HL-60 (cell line): ENCODE data around the gene TLCD1.

Experiments used
- DNase-seq, 2 experiments: peaks; one replicate each; pipeline ENCODE4 v3.0.0-alpha.2; 2010 to 2020; ENCODE audit warnings: low read depth in 1 of 2, low spot score in 1 of 2
- H3K27ac ChIP-seq: fragments of 250-450 bp; sonication (Bioruptor Pico); replicated peaks from 2 replicates; pipeline ENCODE4 v1.5.1; 2020; ENCODE audit warnings: mild to moderate bottlenecking, moderate library complexity
- H3K27me3 ChIP-seq: fragments of 250-450 bp; sonication (Bioruptor Pico); 2 replicates; pipeline ENCODE4 v1.5.1; 2021; ENCODE audit warnings: mild to moderate bottlenecking, moderate library complexity; ENCODE audit not compliant: insufficient read depth, poor library complexity, severe bottlenecking
- H3K4me3 ChIP-seq: replicated peaks from 2 replicates; pipeline ENCODE4 v1.5.1; 2011; ENCODE audit warnings: mild to moderate bottlenecking, control low read depth, low read length; ENCODE audit not compliant: insufficient read depth
- GABPA ChIP-seq: IDR thresholded peaks from 2 replicates; pipeline ENCODE4 v1.6.1; 2012; ENCODE audit warnings: low read depth
- POLR2AphosphoS5 ChIP-seq: IDR thresholded peaks from 2 replicates; pipeline ENCODE4 v1.6.1; 2012; ENCODE audit warnings: low read depth
- SPI1 ChIP-seq: IDR thresholded peaks from 2 replicates; pipeline ENCODE4 v1.6.1; 2012; ENCODE audit warnings: low read depth, mild to moderate bottlenecking, borderline replicate concordance
- TF ChIP-seq, protein P1 (sequence below): IDR thresholded peaks from one replicate; pipeline ENCODE4 v1.5.1; 2011; ENCODE audit warnings: low read length, control low read depth, inconsistent platforms; ENCODE audit not compliant: insufficient read depth
- TF ChIP-seq, protein P2 (sequence below): IDR thresholded peaks from 2 replicates; pipeline ENCODE4 v1.6.1; 2012; ENCODE audit warnings: low read depth; ENCODE audit not compliant: insufficient replicate concordance

The TLCD1 gene

DNA sequence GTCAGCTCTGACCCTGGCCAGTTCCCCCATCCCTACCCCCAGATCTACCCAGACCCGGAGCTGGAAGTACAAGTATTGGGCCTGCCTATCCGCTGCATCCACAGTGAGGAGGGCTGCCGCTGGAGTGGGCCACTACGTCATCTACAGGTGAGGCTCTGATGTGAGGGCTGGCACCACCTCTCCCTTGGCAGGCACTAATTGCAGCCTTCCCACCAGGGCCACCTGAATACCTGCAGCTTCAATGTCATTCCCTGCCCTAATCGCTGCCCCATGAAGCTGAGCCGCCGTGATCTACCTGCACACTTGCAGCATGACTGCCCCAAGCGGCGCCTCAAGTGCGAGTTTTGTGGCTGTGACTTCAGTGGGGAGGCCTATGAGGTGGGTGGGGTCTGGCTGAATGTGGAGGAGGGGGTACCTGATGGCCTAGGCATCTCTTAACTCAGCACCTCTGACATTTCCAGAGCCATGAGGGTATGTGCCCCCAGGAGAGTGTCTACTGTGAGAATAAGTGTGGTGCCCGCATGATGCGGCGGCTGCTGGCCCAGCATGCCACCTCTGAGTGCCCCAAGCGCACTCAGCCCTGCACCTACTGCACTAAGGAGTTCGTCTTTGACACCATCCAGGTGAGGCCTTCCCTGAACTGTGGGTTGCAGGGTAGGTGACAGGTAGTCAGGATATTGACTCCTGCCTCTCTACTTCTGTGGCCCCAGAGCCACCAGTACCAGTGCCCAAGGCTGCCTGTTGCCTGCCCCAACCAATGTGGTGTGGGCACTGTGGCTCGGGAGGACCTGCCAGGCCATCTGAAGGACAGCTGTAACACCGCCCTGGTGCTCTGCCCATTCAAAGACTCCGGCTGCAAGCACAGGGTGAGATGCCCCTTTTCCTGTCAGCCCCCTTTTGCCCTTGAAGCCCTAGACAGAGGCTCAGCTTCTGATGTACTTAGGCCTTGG, 22.0 kb upstream of the TLCD1 start:
- Histone ChIP-seq H3K27ac (no peak overlapping the region), H3K4me3 (no peak overlapping the region), H3K27me3 (no peaks in the 10 kb centered on the region)
- DNase-seq: no peak
- TF ChIP-seq, protein P1, sequence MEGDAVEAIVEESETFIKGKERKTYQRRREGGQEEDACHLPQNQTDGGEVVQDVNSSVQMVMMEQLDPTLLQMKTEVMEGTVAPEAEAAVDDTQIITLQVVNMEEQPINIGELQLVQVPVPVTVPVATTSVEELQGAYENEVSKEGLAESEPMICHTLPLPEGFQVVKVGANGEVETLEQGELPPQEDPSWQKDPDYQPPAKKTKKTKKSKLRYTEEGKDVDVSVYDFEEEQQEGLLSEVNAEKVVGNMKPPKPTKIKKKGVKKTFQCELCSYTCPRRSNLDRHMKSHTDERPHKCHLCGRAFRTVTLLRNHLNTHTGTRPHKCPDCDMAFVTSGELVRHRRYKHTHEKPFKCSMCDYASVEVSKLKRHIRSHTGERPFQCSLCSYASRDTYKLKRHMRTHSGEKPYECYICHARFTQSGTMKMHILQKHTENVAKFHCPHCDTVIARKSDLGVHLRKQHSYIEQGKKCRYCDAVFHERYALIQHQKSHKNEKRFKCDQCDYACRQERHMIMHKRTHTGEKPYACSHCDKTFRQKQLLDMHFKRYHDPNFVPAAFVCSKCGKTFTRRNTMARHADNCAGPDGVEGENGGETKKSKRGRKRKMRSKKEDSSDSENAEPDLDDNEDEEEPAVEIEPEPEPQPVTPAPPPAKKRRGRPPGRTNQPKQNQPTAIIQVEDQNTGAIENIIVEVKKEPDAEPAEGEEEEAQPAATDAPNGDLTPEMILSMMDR: no peak
- no peak for TF ChIP-seq GABPA
- TF ChIP-seq SPI1: no peak
- no peak for TF ChIP-seq POLR2AphosphoS5
- TF ChIP-seq, protein P2, sequence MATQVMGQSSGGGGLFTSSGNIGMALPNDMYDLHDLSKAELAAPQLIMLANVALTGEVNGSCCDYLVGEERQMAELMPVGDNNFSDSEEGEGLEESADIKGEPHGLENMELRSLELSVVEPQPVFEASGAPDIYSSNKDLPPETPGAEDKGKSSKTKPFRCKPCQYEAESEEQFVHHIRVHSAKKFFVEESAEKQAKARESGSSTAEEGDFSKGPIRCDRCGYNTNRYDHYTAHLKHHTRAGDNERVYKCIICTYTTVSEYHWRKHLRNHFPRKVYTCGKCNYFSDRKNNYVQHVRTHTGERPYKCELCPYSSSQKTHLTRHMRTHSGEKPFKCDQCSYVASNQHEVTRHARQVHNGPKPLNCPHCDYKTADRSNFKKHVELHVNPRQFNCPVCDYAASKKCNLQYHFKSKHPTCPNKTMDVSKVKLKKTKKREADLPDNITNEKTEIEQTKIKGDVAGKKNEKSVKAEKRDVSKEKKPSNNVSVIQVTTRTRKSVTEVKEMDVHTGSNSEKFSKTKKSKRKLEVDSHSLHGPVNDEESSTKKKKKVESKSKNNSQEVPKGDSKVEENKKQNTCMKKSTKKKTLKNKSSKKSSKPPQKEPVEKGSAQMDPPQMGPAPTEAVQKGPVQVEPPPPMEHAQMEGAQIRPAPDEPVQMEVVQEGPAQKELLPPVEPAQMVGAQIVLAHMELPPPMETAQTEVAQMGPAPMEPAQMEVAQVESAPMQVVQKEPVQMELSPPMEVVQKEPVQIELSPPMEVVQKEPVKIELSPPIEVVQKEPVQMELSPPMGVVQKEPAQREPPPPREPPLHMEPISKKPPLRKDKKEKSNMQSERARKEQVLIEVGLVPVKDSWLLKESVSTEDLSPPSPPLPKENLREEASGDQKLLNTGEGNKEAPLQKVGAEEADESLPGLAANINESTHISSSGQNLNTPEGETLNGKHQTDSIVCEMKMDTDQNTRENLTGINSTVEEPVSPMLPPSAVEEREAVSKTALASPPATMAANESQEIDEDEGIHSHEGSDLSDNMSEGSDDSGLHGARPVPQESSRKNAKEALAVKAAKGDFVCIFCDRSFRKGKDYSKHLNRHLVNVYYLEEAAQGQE: no peak

DNA sequence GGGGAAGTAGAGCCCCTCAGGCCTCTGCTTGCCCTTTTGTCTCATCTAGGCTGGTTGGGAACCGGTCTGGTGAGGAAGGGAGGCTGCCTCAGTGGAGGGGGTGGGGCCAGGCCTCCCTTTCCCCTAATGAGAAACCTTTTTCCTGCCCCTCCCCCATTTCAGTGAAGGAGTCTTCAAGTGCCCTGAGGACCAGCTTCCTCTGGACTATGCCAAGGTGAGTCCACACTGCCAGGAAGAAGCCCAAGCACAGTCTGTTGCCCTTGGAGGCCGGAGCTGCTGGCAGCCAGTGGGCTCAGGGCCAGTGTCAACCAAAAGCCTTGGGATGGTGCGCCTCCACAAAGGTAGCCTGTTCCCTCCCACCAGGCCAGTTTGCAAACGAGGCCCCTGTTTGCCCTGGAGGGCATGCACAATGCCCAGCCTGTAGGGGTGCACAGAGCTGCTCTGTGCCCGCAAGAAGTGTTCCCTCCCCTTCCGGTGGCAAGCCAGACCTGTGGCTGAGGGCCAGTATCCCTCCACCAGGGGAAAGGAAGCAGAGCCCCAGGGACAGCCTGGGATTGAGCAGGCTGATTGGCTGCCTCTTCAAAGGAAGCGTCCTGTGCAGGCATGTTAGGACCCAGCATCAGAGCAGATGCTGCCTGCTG, 21.1 kb upstream of the TLCD1 start:
- DNase-seq: no peak
- H3K27me3 ChIP-seq: no peaks in the 10 kb centered on the region
- H3K27ac ChIP-seq: no peak overlapping the region
- TF ChIP-seq POLR2AphosphoS5: no peak
- no peak overlapping the region for H3K4me3 ChIP-seq

DNA sequence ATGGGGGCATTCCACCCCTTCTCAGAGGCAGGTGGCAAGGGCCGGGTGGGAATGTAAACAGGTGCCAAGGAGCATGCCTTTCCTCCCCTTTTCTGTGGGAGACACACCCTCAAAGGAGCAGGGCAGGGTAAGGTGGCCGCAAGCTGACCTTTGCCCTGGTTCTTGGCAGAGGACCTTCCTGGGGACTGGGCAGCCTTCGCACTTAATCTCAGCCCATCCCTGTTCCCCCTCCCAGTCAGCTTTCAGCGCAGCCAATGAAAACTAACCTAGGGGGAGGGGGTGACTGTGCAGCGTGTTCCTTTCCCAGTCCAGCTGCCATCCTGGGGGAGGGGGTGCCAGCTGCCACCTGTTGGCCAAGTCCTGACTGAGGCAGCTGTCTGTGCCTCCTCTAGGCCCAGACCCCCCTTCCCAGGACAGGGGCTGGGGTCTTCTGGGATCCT, 20.6 kb upstream of the TLCD1 start:
- DNase-seq: no peak
- no peak for TF ChIP-seq SPI1
- H3K4me3 ChIP-seq: no peak overlapping the region
- H3K27ac ChIP-seq: no peak overlapping the region
- no peaks in the 10 kb centered on the region for H3K27me3 ChIP-seq

DNA sequence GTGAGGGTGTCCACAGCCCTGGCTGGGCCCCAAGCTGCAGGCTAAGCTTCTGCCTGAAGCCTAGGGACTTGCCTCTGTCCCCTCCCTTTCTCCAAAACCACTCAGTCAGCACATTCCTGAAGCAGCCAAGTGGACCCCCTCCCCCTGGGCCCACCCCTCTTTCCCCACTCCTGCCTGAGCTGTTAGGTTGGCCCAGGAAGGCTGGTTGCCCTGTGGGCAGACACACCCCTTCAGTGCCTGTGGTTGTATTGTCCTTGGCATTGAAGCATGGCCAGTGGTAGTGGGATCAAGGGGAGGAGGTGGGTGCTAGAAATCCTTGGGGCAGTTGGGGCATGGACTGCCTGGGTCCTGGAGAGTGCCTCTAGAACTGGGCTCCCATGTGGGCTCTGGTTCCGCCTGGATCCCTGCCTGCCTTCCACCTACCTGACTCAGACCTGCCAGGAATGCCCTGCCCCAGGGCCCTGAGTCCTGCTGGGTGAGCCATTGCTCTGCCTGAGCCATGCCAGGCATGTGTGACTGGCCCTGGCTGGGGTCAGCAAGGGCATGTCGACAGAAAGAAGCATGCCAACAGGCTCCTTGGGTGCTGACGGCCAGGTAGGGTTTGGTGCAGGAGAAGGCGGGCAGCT, 19.9 kb upstream of the TLCD1 start:
- Histone ChIP-seq H3K27ac (no peak overlapping the region), H3K4me3 (no peak overlapping the region), H3K27me3 (no peaks in the 10 kb centered on the region)
- DNase-seq: no peak
- TF ChIP-seq GABPA (no peak), SPI1 (no peak), POLR2AphosphoS5 (no peak)
- TF ChIP-seq, protein P2: no peak
- TF ChIP-seq, protein P1: no peak
